Measurements from ENCODE around the gene MPG. TPM values are rescaled to one million over a fixed set of nuclear protein-coding genes. Genes with fewer than 3 reads are reported as not detected.

The MPG gene
- total and polyA plus RNA-seq, 8 donors = 19.2 to 62.5 (median 27.6) TPM

GRCh38 chr16:84718-85406 is 6.8 kb downstream of the MPG start:
- Histone ChIP-seq H3K36me3 (peaks cover 0 to 12% (median 3%) of the 10 kb centered on the region in 3 donors), H3K27ac (peak overlapping the region in 1 of 4 donors; percentile 26), H3K27me3 (no peaks in the 10 kb centered on the region), H3K4me1 (no peaks in the 10 kb centered on the region), H3K9me3 (no peaks in the 10 kb centered on the region), H3K4me3 (no peak overlapping the region)
- DNase-seq (peak in 1 of 6 donors; percentile 56), ATAC-seq (peak in 3 of 4 donors; percentile 56 to 76 (median 70)), FAIRE-seq (no peak)
- intact Hi-C loops (cut with DNase I) = no loop called here
- no peak for TF ChIP-seq CTCF (IDR thresholded peaks at IDR 0.05)
- WGBS, 2 donors = 72 to 84% methylated on average over 7 of the region's 7 CpGs

GRCh38 chr16:85407-85782 is 7.4 kb downstream of the MPG start:
- Histone ChIP-seq H3K27me3 (no peaks in the 10 kb centered on the region), H3K36me3 (peaks cover 0 to 12% (median 3%) of the 10 kb centered on the region in 3 donors), H3K9me3 (no peaks in the 10 kb centered on the region), H3K27ac (peak overlapping the region in 1 of 4 donors; percentile 8), H3K4me3 (no peak overlapping the region), H3K4me1 (no peaks in the 10 kb centered on the region)
- intact Hi-C loops (cut with DNase I) = no loop called here
- FAIRE-seq (no peak), DNase-seq (peak in 1 of 6 donors; percentile 59), ATAC-seq (no peak)
- TF ChIP-seq CTCF (IDR thresholded peaks at IDR 0.05) = no peak
- 84 to 89% methylated on average over 18 of the region's 18 CpGs for WGBS, 2 donors

GRCh38 chr16:85865-86264 is 7.8 kb downstream of the MPG start:
- intact Hi-C loops (cut with DNase I) = no loop called here

GRCh38 chr16:86483-86952 is 8.5 kb downstream of the MPG start:
- H3K4me1 ChIP-seq = no peaks in the 10 kb centered on the region
- H3K36me3 ChIP-seq = peaks cover 0 to 12% (median 3%) of the 10 kb centered on the region in 3 donors
- no peak overlapping the region for H3K4me3 ChIP-seq
- intact Hi-C loops (cut with DNase I) = no loop called here
- no peaks in the 10 kb centered on the region for H3K9me3 ChIP-seq
- TF ChIP-seq CTCF (IDR thresholded peaks at IDR 0.05) = no peak
- WGBS, 2 donors = 88 to 90% methylated on average over 23 of the region's 23 CpGs
- H3K27me3 ChIP-seq = no peaks in the 10 kb centered on the region
- FAIRE-seq = no peak
- no peak for ATAC-seq
- peak in 1 of 6 donors; percentile 70 for DNase-seq
- no peak overlapping the region for H3K27ac ChIP-seq

More at GRCh38 chr16:85865-86264, 7.8 kb downstream of the MPG start:
- peak in 1 of 4 donors; percentile 8 for ATAC-seq
- peaks cover 0 to 12% (median 3%) of the 10 kb centered on the region in 3 donors for H3K36me3 ChIP-seq
- no peaks in the 10 kb centered on the region for H3K9me3 ChIP-seq
- TF ChIP-seq CTCF (IDR thresholded peaks at IDR 0.05) = no peak
- no peaks in the 10 kb centered on the region for H3K27me3 ChIP-seq
- peak in 1 of 6 donors; percentile 63 for DNase-seq
- no peak for FAIRE-seq
- WGBS, 2 donors = 77 to 80% methylated on average over 9 of the region's 9 CpGs
- H3K27ac ChIP-seq = no peak overlapping the region
- H3K4me1 ChIP-seq = no peaks in the 10 kb centered on the region
- no peak overlapping the region for H3K4me3 ChIP-seq

- no peak for TF ChIP-seq CTCF (IDR thresholded peaks at IDR 0.05)
- ATAC-seq (no peak), DNase-seq (peak in 1 of 6 donors; percentile 62), FAIRE-seq (no peak)
- no peaks in the 10 kb centered on the region for H3K9me3 ChIP-seq
- H3K27ac ChIP-seq = no peak overlapping the region
- 96% methylated on average over 14 of the region's 14 CpGs for WGBS, 2 donors
- intact Hi-C loops (cut with DNase I) = no loop called here
- peaks cover 0 to 12% (median 3%) of the 10 kb centered on the region in 3 donors for H3K36me3 ChIP-seq
- H3K27me3 ChIP-seq = no peaks in the 10 kb centered on the region
- H3K4me1 ChIP-seq = no peaks in the 10 kb centered on the region
- no peak overlapping the region for H3K4me3 ChIP-seq
Observed at GRCh38 chr16:88613-89012, 10.6 kb downstream of the MPG start.

Measured in pancreas (tissue), 10 donors.